Brain microvascular endothelial cell (primary cell): ENCODE data around the gene HSD3B1.

ENCODE experiments used
- DNase-seq: peaks from one replicate; pipeline ENCODE4 v3.0.0-alpha.2; 2020
- H3K27ac ChIP-seq: fragments of 250-450 bp; sonication (Bioruptor Pico); 2 replicates; pipeline ENCODE4 v1.5.1; 2020; ENCODE audit warnings: mild to moderate bottlenecking, moderate library complexity
- H3K27me3 ChIP-seq: fragments of 250-450 bp; sonication (Bioruptor Pico); replicated peaks from 2 replicates; pipeline ENCODE4 v1.5.1; 2020; ENCODE audit warnings: mild to moderate bottlenecking
- H3K36me3 ChIP-seq: fragments of 250-450 bp; sonication (Bioruptor Pico); replicated peaks from 2 replicates; pipeline ENCODE4 v1.5.1; 2020; ENCODE audit warnings: mild to moderate bottlenecking
- H3K4me3 ChIP-seq: 2 replicates; pipeline ENCODE4 v1.5.1; 2011; ENCODE audit warnings: low read depth, mild to moderate bottlenecking, control low read depth, low read length, moderate library complexity
- CTCF ChIP-seq: IDR thresholded peaks from 2 replicates; pipeline ENCODE4 v1.5.1; 2011; ENCODE audit warnings: low read depth, mild to moderate bottlenecking, moderate library complexity, low read length, control low read depth, inconsistent platforms; ENCODE audit errors: missing control alignments
- in situ Hi-C: cut with HindIII; loops from 2 replicates; pipeline ENCODE4 v1.10.0; 2017; ENCODE audit warnings: low sequenced_read_pairs, low pct_ligation_motif_present

HSD3B1 gene

GRCh38 chr1:119539636-119540035 is 32.6 kb downstream of the HSD3B1 start:
- in situ Hi-C loops, result no loop called here
- no peak for TF ChIP-seq CTCF
- Histone ChIP-seq H3K27ac (no peak overlapping the region), H3K27me3 (no peaks in the 10 kb centered on the region), H3K4me3 (no peak overlapping the region), H3K36me3 (no peaks in the 10 kb centered on the region)
- no peak for DNase-seq

GRCh38 chr1:119541389-119541788 is 34.4 kb downstream of the HSD3B1 start:
- TF ChIP-seq CTCF, result no peak
- in situ Hi-C loops, result no loop called here
- no peak overlapping the region for H3K27ac ChIP-seq

GRCh38 chr1:119542492-119542946 is 35.5 kb downstream of the HSD3B1 start:
- Histone ChIP-seq H3K4me3 (no peak overlapping the region), H3K27ac (no peak overlapping the region), H3K27me3 (no peaks in the 10 kb centered on the region), H3K36me3 (no peaks in the 10 kb centered on the region)
- in situ Hi-C loops, result no loop called here
- no peak for DNase-seq
- TF ChIP-seq CTCF, result no peak

More at GRCh38 chr1:119541389-119541788, 34.4 kb downstream of the HSD3B1 start:
- H3K27me3 ChIP-seq, result no peaks in the 10 kb centered on the region
- DNase-seq, result no peak
- no peaks in the 10 kb centered on the region for H3K36me3 ChIP-seq
- H3K4me3 ChIP-seq, result no peak overlapping the region

GRCh38 chr1:119544165-119544762 is 37.3 kb downstream of the HSD3B1 start:
- Histone ChIP-seq H3K36me3 (no peaks in the 10 kb centered on the region), H3K4me3 (no peak overlapping the region), H3K27me3 (no peaks in the 10 kb centered on the region), H3K27ac (no peak overlapping the region)
- in situ Hi-C loops, result no loop called here
- no peak for DNase-seq
- TF ChIP-seq CTCF, result peak; percentile 67

GRCh38 chr1:119546641-119547040 is 39.6 kb downstream of the HSD3B1 start:
- no peaks in the 10 kb centered on the region for H3K27me3 ChIP-seq
- H3K27ac ChIP-seq, result no peak overlapping the region
- H3K36me3 ChIP-seq, result no peaks in the 10 kb centered on the region
- no peak for DNase-seq
- H3K4me3 ChIP-seq, result no peak overlapping the region
- no peak for TF ChIP-seq CTCF
- in situ Hi-C loops, result no loop called here

- in situ Hi-C loops, result no loop called here
- Histone ChIP-seq H3K4me3 (no peak overlapping the region), H3K27me3 (no peaks in the 10 kb centered on the region), H3K36me3 (no peaks in the 10 kb centered on the region), H3K27ac (no peak overlapping the region)
- DNase-seq, result no peak
- TF ChIP-seq CTCF, result no peak
These were observed 40.3 kb downstream of the HSD3B1 start for GRCh38 chr1:119547306-119547705.
